NB4 (cell line): ENCODE results near the gene ARHGAP24.

Experiments
- DNase-seq: peaks from one replicate; pipeline ENCODE4 v3.0.0; 2010; ENCODE audit warnings: low read depth
- H3K4me3 ChIP-seq: one replicate; pipeline ENCODE4 v1.5.1; 2011; ENCODE audit warnings: mild to moderate bottlenecking, low read depth, low read length, moderate library complexity
- MYC ChIP-seq: IDR thresholded peaks from 2 replicates; pipeline ENCODE4 v1.6.1; 2011; ENCODE audit warnings: low read depth, low read length
- POLR2A ChIP-seq: IDR thresholded peaks from 2 replicates; pipeline ENCODE4 v1.6.1; 2011; ENCODE audit warnings: mild to moderate bottlenecking; ENCODE audit not compliant: insufficient read length; ENCODE audit errors: extremely low read depth
- TF ChIP-seq, protein P1 (sequence below): IDR thresholded peaks from one replicate; pipeline ENCODE4 v1.5.1; 2012; ENCODE audit warnings: low read depth, low read length
- TF ChIP-seq, protein P2 (sequence below): IDR thresholded peaks from 2 replicates; pipeline ENCODE4 v1.6.1; 2011; ENCODE audit warnings: low read depth, low read length

ARHGAP24 gene

DNA sequence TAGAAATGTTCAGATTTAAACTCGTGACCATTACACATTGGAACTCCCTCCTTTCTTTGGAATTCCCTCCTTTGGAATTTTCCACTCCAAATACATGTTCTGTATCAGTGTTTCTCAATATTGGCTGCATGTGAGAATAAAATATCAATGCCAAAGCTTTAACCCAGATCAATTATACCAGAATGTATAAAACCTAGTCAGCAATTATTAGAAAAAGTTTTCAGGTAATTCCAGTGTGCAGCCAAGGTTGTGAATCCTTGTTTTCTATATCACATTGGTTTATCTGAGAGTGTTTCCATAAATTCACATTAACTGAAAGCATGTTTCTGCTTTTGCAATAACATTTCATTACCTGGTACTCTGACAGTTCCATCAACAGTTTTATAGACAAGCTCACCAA is 490.6 kb downstream of the ARHGAP24 start:
- H3K4me3 ChIP-seq: no peak overlapping the region
- TF ChIP-seq, protein P1, sequence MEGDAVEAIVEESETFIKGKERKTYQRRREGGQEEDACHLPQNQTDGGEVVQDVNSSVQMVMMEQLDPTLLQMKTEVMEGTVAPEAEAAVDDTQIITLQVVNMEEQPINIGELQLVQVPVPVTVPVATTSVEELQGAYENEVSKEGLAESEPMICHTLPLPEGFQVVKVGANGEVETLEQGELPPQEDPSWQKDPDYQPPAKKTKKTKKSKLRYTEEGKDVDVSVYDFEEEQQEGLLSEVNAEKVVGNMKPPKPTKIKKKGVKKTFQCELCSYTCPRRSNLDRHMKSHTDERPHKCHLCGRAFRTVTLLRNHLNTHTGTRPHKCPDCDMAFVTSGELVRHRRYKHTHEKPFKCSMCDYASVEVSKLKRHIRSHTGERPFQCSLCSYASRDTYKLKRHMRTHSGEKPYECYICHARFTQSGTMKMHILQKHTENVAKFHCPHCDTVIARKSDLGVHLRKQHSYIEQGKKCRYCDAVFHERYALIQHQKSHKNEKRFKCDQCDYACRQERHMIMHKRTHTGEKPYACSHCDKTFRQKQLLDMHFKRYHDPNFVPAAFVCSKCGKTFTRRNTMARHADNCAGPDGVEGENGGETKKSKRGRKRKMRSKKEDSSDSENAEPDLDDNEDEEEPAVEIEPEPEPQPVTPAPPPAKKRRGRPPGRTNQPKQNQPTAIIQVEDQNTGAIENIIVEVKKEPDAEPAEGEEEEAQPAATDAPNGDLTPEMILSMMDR: no peak
- TF ChIP-seq, protein P2, sequence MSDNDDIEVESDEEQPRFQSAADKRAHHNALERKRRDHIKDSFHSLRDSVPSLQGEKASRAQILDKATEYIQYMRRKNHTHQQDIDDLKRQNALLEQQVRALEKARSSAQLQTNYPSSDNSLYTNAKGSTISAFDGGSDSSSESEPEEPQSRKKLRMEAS: no peak
- TF ChIP-seq POLR2A: no peak
- TF ChIP-seq MYC: no peak
- DNase-seq: no peak

DNA sequence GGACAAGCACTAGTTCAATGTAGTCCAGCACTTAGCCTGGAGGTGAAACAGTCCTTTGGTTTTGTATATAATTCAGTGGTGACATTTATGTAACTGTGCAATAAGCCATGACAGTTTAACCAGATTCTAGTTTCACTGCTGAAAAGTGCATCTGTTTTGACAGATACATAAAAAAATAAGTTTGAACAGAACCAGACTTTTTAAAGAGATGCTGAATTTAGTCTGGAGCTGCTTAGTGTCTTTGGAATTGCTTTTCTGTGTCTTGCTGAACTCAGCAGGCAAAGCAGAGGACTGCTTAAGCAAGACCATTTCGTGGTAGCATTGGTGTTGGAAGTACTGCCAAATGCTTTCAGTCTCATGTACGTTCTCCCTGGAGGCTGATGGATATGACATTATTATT is 491.4 kb downstream of the ARHGAP24 start:
- TF ChIP-seq POLR2A (no peak), MYC (no peak)
- TF ChIP-seq, protein P2: no peak
- TF ChIP-seq, protein P1: no peak
- no peak overlapping the region for H3K4me3 ChIP-seq
- no peak for DNase-seq

DNA sequence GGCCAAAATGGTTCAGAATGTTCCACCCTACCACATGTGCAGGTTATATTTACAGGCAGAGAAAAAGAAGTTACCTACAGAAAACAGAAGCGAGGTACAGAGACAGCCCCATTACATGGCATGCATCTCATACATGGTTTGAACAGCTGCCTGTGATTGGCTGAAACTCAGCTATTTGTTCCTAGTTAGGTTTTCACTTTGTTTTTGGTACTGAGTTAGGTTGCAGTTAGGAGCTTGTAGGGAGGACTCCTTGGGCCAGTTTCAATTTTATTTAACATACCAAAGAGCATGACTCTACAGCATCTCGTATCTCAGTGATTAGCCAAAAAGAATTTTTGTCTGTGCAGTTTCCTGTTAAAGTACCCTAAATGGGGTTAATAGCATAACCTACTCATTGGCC is 492.9 kb downstream of the ARHGAP24 start:
- H3K4me3 ChIP-seq: no peak overlapping the region
- TF ChIP-seq, protein P2: no peak
- TF ChIP-seq POLR2A: no peak
- TF ChIP-seq MYC: no peak
- TF ChIP-seq, protein P1: no peak
- no peak for DNase-seq

DNA sequence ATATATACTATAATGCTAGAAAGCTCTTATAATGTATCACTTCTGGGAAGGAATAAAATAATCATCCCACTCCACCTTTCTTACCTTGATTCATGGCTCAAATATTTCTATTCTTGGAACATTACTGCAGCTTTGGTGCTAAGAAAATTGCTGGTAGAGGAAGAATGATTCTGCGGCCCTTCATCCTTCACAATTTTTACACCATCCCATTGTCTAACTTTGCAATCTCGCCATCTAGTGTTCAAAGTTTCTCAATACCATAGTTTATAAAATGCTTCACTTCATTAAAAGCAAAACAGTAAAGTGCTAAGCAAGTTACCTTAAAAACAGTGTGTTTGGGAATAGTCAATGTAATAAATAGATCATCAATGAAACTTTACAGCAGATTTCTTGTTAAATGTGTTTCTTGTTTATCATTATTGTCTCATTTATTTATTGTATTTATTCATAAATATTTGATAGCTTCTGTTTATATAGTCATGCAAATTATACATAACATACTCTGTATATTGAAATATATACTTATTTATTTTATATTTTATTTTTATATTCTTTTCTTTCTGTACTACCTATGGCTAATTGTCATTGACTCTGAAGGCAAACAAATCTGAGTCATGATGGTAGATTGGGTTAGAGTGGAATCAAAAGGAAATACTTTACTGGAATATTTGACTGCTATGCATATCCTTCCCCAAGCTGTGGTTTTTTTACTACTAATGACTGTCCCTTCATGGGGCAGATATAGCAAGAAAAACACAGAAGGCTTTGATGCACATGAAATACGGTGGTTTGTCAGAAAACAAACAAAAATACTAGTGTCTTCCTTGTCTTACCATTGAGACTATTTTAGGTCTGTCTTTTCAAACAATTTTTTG is 494.2 kb downstream of the ARHGAP24 start:
- no peak overlapping the region for H3K4me3 ChIP-seq
- TF ChIP-seq, protein P2: no peak
- TF ChIP-seq, protein P1: peak; percentile 32
- DNase-seq: peak; percentile 36

DNA sequence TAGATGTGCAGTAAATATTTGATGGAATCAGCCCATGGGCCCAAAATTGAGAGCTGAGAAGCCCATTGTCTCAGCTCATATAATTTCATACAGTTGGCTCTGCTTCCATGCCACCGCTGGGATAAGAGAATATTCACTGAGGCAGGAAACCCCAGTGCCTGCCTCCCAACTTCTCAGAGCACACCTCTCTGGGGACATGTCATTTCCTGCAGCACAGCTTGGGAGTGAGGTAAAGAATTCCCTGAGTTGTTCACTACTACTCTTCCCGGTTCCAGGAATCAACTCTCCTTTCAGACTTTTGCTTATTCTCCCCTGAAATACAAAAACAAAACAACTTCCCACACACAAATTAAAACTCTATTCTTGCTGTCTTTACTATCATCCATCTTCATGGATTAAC is 495.6 kb downstream of the ARHGAP24 start:
- no peak overlapping the region for H3K4me3 ChIP-seq
- TF ChIP-seq POLR2A (no peak), MYC (no peak)
- TF ChIP-seq, protein P2: no peak
- TF ChIP-seq, protein P1: no peak
- DNase-seq: no peak
